Cardiac muscle cell (in vitro differentiated cells and primary cell): ENCODE data around the gene OAT. TPM values are rescaled to one million over a fixed set of nuclear protein-coding genes. Genes with fewer than 3 reads are reported as not detected.
"Not testable (repeated sequence)": the region's sequence is repeated elsewhere in the genome, so short reads cannot be mapped to it uniquely, and the experiment has no call there.

Experiments used
- DNase-seq, 2 donors: peaks; one replicate each; pipeline versions ENCODE4 v3.0.0 to v3.0.0-alpha.2; 2010 to 2017; ENCODE audit warnings: low read depth in 1 of 2, low spot score in 1 of 2
- H3K27ac ChIP-seq: fragments of 200-600 bp; sonication (generic); 2 replicates; pipeline ENCODE4 v1.5.1; 2016
- H3K27me3 ChIP-seq: fragments of 200-600 bp; sonication (generic); 2 replicates; pipeline ENCODE4 v1.6.0; 2016; ENCODE audit warnings: control low read depth
- H3K36me3 ChIP-seq: fragments of 200-600 bp; sonication (generic); 2 replicates; pipeline ENCODE4 v1.5.1; 2016; ENCODE audit warnings: control low read depth
- H3K4me1 ChIP-seq: fragments of 200-600 bp; sonication (generic); 2 replicates; pipeline ENCODE4 v1.8.1; 2017; ENCODE audit warnings: low read depth, mild to moderate bottlenecking, mixed run types
- H3K4me3 ChIP-seq: fragments of 200-600 bp; sonication (generic); 2 replicates; pipeline ENCODE4 v1.5.1; 2016; ENCODE audit warnings: mild to moderate bottlenecking
- H3K9me3 ChIP-seq: fragments of 200-600 bp; sonication (generic); 2 replicates; pipeline ENCODE4 v1.5.1; 2017; ENCODE audit warnings: low read depth, mild to moderate bottlenecking, control low read depth
- CTCF ChIP-seq: IDR thresholded peaks from 2 replicates; pipeline ENCODE4 v1.5.1; 2012; ENCODE audit warnings: low read depth, mild to moderate bottlenecking, low read length
- polyA plus RNA-seq: library from polyadenylated mRNA; unstranded; fragments of >200 nt; fragmentation: Nextera tagmentation; extraction: Ambion mirVana; gene quantifications from 2 replicates; pipeline ENCODE4 v1.2.1, GENCODE V29; 2016
- total RNA-seq: library from RNA; depleted of rRNA; stranded (reverse); fragments of >200 nt; gene quantifications from 2 replicates; pipeline ENCODE4 v1.2.3, GENCODE V29; 2016

The OAT gene
- total and polyA plus RNA-seq, 2 experiments from 2014 or later = 22.2 to 46.7 TPM

DNA sequence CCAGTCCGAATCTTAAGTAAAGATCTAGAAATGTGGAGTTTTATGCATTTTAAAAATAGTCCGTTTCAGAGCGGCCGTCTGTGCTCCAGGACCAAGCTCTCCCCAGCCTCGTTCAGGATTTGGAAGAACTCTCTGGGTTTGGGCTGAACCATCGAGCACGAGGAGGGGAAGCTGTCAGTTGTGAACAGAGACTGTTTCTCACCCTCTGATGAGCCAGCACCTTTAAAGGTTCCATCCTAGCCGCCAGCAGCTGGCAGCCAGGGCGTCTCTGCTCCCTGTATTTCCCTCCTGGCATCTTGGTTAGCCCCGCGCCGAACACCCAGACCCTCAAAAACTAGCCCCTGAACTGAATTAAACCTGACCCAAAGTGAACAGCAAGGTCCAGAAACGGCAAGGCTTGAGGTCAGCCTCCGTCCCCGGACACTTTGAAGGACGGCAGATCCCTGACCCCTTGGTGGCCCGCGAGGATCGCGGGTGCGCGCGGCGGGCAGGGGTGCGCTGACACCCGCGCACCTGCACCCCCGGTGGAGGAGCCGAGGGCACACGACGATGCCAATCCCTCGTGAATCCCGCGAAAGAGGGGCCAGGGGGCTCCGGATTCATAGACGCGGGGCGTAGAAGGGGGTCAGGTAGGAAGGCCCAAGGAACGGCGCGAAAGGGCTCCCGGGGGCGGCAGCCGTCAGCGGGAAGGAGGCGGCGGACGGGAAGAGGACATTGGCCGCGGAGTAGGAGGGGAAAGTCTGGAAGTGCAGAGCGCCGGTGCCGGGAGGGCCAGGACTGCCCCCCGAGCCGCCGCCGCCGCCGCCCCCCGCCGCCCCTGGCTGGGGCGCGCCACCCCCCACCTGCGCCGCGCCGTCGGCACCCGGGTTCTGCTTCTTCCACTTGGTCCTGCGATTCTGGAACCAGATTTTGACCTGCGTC lies 28.4 kb upstream of the OAT start:
- Histone ChIP-seq H3K4me1 (peaks cover 8% of the 10 kb centered on the region), H3K27me3 (peaks cover 94% of the 10 kb centered on the region), H3K4me3 (peak overlapping the region; percentile 38), H3K9me3 (no peaks in the 10 kb centered on the region), H3K36me3 (no peaks in the 10 kb centered on the region), H3K27ac (no peak overlapping the region)
- TF ChIP-seq CTCF = no peak
- DNase-seq = no peak

DNA sequence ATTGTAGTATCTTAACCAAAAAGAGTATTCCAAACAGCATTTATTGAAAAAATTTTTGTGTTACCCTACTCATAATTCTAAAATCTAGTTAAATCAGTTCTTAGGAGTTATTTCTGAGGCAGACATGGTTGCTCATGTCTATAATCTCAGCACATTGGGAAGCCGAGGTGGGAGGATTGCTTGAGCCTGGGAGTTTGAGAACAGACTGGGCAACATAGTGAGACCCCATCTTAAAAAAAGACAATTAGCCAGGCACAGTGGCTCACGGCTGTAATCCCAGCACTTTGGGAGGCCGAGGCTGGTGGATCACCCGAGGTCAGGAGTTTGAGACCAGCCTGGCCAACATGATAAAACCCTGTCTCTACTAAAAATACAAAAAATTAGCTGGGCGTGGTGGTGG lies 23.0 kb upstream of the OAT start:
- H3K9me3 ChIP-seq, H3K4me1 ChIP-seq, H3K36me3 ChIP-seq, H3K27ac ChIP-seq, DNase-seq, H3K4me3 ChIP-seq: not testable (repeated sequence)
- H3K27me3 ChIP-seq = peaks cover 40% of the 10 kb centered on the region

- no peak for DNase-seq
- no peaks in the 10 kb centered on the region for H3K36me3 ChIP-seq
- H3K27ac ChIP-seq = no peak overlapping the region
- no peak for TF ChIP-seq CTCF
- H3K9me3 ChIP-seq = no peaks in the 10 kb centered on the region
- H3K4me3 ChIP-seq = no peak overlapping the region
- H3K4me1 ChIP-seq = no peaks in the 10 kb centered on the region
- H3K27me3 ChIP-seq = no peaks in the 10 kb centered on the region
These were observed 17.5 kb upstream of the OAT start for GRCh38 chr10:124436191-124436638.

- H3K4me1 ChIP-seq, H3K9me3 ChIP-seq, H3K27me3 ChIP-seq, H3K36me3 ChIP-seq, DNase-seq, H3K27ac ChIP-seq, H3K4me3 ChIP-seq: not testable (repeated sequence)
These were observed 17.0 kb upstream of the OAT start for GRCh38 chr10:124435683-124436082.

DNA sequence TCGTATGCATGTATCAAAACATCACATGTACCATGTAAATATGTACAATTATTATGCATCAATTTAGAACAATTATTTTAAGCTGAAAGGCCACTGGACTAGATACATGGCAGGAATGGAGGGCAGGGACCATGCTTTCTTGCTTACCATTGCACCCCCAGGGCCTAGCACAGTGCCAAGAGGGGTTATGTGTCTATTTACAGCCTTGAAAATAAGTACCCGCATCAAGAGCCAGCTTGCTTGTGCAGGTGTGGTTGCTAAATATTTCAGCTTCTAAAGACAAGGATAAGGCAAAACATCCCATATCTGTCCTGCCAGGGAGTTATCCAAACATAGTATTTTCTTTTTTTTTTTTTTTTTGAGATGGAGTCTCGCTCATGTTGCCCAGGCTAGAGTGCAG lies 14.7 kb upstream of the OAT start:
- no peak for TF ChIP-seq CTCF
- no peak for DNase-seq
- no peaks in the 10 kb centered on the region for H3K9me3 ChIP-seq
- H3K4me3 ChIP-seq = no peak overlapping the region
- no peaks in the 10 kb centered on the region for H3K4me1 ChIP-seq
- H3K27me3 ChIP-seq = no peaks in the 10 kb centered on the region
- H3K36me3 ChIP-seq = no peaks in the 10 kb centered on the region
- no peak overlapping the region for H3K27ac ChIP-seq

- Histone ChIP-seq H3K27ac (no peak overlapping the region), H3K27me3 (no peaks in the 10 kb centered on the region), H3K9me3 (no peaks in the 10 kb centered on the region), H3K4me3 (no peak overlapping the region), H3K4me1 (no peaks in the 10 kb centered on the region), H3K36me3 (no peaks in the 10 kb centered on the region)
- no peak for DNase-seq
- no peak for TF ChIP-seq CTCF
These were observed 11.4 kb upstream of the OAT start for GRCh38 chr10:124430077-124430476.
